Progenitor cell of endocrine pancreas (in vitro differentiated cells): ENCODE results near the gene ARSG. TPM values are rescaled to one million over a fixed set of nuclear protein-coding genes. Genes with fewer than 3 reads are reported as not detected.
A peak's percentile ranks its signal among the peaks of the same experiment; 100 is the strongest.

Source experiments
- DNase-seq: peaks from one replicate; pipeline ENCODE4 v3.0.0; 2021; ENCODE audit warnings: low spot score; ENCODE audit not compliant: unreplicated experiment
- H3K27ac Mint-ChIP-seq: 2 replicates; pipeline ENCODE4 v1.8.0; 2021; ENCODE audit warnings: mild to moderate bottlenecking, moderate library complexity, mixed read lengths
- H3K27me3 Mint-ChIP-seq: 2 replicates; pipeline ENCODE4 v1.8.0; 2021; ENCODE audit warnings: mixed read lengths
- H3K36me3 Mint-ChIP-seq: 2 replicates; pipeline ENCODE4 v1.8.0; 2022; ENCODE audit warnings: mixed read lengths; ENCODE audit not compliant: insufficient read depth
- H3K4me1 Mint-ChIP-seq: 2 replicates; pipeline ENCODE4 v1.8.0; 2021; ENCODE audit warnings: low read depth, mixed read lengths
- H3K4me3 Mint-ChIP-seq: 2 replicates; pipeline ENCODE4 v1.8.0; 2021; ENCODE audit warnings: low read depth, mild to moderate bottlenecking, moderate library complexity, mixed read lengths
- H3K9me3 Mint-ChIP-seq: 2 replicates; pipeline ENCODE4 v1.8.0; 2021; ENCODE audit warnings: low read depth, mixed read lengths
- long read RNA-seq: library from polyadenylated mRNA; unstranded; transcript quantifications from one replicate; pipeline ENCODE4 v2.0.0, GENCODE V29; 2020
- total RNA-seq: library from RNA; stranded (reverse); gene quantifications from 2 replicates; pipeline ENCODE4 v1.2.1, GENCODE V29; 2021
- TF ChIP-seq, protein P1 (sequence below): fragments of 200-600 bp; sonication (generic); IDR thresholded peaks from one replicate; pipeline ENCODE4 v1.5.0; 2021; ENCODE audit warnings: antibody characterized with exemption, mild to moderate bottlenecking; ENCODE audit not compliant: unreplicated experiment

The ARSG gene
- 2.6 and 4.9 TPM in 2 replicates for total RNA-seq
- long read RNA-seq, full-length matches to known transcripts, result 8 of 16 reads
- long read RNA-seq, partial matches to known transcripts, result 3 of 16 reads
- long read RNA-seq, other reads (novel, unspliced or antisense), result 5 of 16 reads

DNA sequence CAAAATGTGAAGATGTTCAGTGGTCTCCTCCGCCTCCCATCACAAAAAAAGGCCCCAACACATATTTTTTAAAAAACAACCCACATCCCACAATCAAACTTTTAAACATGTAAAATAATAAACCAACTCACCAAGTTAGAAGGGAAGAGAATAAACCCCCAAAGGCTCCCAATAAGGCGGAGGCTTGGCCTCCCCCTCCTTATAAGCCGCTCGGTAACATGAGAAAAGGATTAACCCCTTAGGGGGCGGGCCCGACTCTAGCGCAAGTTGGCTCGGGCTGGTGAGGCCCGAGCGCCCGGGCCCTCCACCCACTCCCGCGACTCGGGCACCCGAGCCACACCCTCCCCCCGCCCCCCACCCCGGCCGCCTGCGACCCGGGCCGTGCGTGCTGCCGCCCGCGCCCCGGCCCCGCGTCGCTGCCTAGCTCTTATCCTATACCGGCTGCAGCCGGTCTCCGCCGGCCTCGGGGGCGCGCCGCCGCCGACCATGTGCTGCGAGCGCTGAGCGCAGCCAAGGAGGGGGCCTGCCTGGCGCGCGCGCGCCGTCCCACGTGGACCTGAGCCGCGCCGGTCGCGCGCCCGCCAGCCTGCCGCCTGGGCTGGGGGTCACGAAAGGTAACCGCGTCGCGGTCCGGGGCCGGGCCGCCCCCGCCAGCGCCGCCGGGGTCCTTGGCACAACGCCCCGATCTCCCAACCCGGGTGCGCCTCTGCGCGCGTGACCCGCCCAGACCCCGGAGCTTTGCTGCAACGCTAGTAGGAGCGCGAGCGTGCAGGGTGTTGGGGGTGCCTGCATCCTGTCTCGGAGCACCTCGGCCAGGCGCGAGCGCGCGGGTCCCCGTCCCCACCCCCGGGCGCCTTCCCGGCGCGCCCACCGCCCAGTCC lies at the start of gene ARSG, which contains the start of gene SLC16A6:
Gene ARSG (plus strand): TSS at position 541 of the 881 bp plus-strand sequence. CDS start 15,999 bp downstream, outside the sequence.
Gene SLC16A6 (minus strand): TSS at position 173 of the 881 bp plus-strand sequence. CDS start 12,807 bp downstream, outside the sequence.
- Mint-ChIP-seq H3K4me1 (peaks cover 6% of the 10 kb centered on the region), H3K36me3 (no peaks in the 10 kb centered on the region), H3K27ac (peak within 1 kb of the TSS; percentile 82), H3K9me3 (no peaks in the 10 kb centered on the region), H3K27me3 (peaks cover 65% of the 10 kb centered on the region), H3K4me3 (peak within 1 kb of the TSS; percentile 78)
- TF ChIP-seq, protein P1, sequence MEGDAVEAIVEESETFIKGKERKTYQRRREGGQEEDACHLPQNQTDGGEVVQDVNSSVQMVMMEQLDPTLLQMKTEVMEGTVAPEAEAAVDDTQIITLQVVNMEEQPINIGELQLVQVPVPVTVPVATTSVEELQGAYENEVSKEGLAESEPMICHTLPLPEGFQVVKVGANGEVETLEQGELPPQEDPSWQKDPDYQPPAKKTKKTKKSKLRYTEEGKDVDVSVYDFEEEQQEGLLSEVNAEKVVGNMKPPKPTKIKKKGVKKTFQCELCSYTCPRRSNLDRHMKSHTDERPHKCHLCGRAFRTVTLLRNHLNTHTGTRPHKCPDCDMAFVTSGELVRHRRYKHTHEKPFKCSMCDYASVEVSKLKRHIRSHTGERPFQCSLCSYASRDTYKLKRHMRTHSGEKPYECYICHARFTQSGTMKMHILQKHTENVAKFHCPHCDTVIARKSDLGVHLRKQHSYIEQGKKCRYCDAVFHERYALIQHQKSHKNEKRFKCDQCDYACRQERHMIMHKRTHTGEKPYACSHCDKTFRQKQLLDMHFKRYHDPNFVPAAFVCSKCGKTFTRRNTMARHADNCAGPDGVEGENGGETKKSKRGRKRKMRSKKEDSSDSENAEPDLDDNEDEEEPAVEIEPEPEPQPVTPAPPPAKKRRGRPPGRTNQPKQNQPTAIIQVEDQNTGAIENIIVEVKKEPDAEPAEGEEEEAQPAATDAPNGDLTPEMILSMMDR, result no peak
- DNase-seq, result peak; percentile 55

DNA sequence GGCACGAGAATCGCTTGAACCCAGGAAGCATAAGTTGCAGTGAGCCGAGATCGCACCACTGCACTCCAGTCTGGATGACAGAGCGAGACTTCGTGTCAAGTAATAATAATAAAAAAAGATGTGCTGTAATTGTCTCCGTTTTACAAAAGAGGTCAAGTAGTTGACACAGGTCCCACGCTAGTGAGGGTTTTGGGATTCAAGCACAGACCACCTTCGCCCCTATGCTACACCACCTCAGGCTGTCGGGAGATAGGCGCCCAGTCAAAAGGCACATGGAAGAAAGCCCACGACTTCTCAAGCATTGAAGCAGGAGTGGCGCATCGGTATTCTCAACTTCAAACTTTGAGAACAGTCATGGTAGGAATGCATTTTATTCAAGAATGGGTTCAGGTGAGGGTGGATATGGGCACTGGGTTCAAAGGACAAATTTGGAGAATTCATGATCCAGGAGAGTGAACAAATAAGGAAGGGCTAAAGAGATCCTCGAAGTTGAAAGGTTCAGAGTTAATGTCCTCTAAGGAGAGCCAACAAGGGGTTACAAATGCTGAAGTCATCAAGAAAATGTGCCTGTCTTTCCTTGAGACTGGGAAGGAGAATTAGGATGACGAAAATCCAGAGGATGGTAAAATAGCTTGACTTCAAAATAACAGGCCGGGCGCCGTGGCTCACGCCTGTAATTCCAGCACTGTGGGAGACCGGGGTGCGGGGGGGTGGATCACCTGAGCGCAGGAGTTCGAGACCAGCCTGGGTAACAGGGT lies 44.8 kb upstream of the ARSG start:
- H3K27ac Mint-ChIP-seq, result peak overlapping the region; percentile 43
- H3K36me3 Mint-ChIP-seq, result no peaks in the 10 kb centered on the region
- H3K9me3 Mint-ChIP-seq, result no peaks in the 10 kb centered on the region
- no peaks in the 10 kb centered on the region for H3K27me3 Mint-ChIP-seq
- TF ChIP-seq, protein P1, result no peak
- H3K4me1 Mint-ChIP-seq, result peaks cover 5% of the 10 kb centered on the region
- no peak for DNase-seq
- H3K4me3 Mint-ChIP-seq, result peak overlapping the region; percentile 94

DNA sequence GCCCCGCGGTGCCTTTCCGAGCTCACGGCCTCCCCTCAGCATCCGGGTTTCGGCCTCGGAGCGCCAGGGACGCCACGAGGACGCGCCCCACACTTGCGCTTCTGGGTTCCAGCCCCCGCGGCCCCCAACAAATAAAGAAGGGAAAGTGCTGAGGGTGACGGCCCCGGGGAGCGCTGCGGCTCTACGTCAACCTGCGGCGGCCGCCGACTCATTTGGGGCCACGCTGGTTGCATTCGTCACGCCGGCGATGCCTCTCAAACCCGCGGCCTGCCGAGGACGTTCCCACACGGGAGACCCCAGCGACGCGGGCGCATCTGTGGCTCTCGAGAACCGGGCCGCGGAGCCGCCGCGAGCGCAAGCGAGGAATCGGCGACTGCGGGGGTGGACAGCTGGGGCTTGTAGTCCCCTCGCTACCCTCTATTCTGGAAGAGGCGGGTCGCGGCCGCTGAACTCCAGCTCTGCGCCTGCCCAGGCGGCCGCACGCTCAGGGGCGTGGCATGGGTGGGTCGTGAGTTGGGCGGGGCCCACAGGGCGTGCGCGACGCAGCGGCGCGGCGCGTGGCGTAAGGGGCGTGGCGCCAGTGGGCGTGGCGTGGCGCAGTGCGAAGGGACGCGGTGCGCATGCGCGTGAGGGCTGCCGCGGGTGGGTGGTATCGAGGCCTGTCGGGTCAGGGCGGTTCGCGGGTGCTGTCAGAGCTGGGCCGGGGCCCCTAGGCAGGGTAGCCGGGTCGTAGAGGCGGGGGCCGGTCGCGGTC lies 43.7 kb upstream of the ARSG start, which contains the start of gene AMZ2:
Gene AMZ2 (plus strand): TSS at position 599 of the 754 bp plus-strand sequence. CDS start 2,145 bp downstream, outside the sequence.
- TF ChIP-seq, protein P1, result peak; percentile 10
- H3K27ac Mint-ChIP-seq, result peak within 1 kb of the TSS; percentile 96
- peaks cover 5% of the 10 kb centered on the region for H3K4me1 Mint-ChIP-seq
- no peaks in the 10 kb centered on the region for H3K9me3 Mint-ChIP-seq
- peak; percentile 95 for DNase-seq
- H3K27me3 Mint-ChIP-seq, result no peaks in the 10 kb centered on the region
- H3K36me3 Mint-ChIP-seq, result no peaks in the 10 kb centered on the region
- H3K4me3 Mint-ChIP-seq, result peak within 1 kb of the TSS; percentile 94

DNA sequence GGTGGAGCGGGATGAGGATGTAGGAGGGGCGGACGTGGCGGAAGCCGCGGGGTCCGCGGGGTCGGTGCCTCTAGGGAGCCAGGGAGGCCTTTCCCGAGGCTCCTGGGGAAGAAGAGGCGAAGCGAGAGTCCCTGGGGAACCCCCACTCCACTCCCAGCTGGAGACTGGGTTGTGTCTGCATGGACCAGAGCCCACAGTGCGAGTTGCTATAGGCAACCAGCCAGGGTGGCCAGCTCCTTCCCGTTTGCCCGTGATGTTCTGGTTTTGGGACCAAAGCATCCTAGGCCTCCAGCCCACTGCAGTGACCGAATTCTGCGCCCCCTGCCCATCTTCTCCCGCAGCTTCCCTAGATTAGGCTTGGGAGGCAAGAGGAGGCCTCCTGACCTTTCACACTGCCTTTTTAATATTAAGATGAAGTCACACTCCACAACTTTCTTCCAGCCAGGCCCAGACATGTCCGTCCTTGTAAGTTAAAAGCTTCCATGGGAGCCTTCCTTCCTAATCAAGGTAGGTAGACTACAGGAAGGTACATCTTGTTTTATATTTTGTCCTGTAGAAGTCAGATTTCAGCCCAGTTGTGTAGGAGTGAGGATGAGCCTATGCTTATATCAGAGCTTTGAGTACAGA lies 43.0 kb upstream of the ARSG start:
- Mint-ChIP-seq H3K4me1 (peaks cover 5% of the 10 kb centered on the region), H3K27me3 (no peaks in the 10 kb centered on the region), H3K9me3 (no peaks in the 10 kb centered on the region), H3K36me3 (peaks cover 4% of the 10 kb centered on the region), H3K4me3 (peak overlapping the region; percentile 94), H3K27ac (peak overlapping the region; percentile 96)
- TF ChIP-seq, protein P1, result no peak
- DNase-seq, result no peak
